Astrocyte of the cerebellum (primary cell): ENCODE results near the gene SETD2.

Experiments
- DNase-seq: peaks from one replicate; pipeline ENCODE4 v3.0.0-alpha.2; 2011; ENCODE audit warnings: low read depth
- H3K4me3 ChIP-seq: 2 replicates; pipeline ENCODE4 v1.5.1; 2011; ENCODE audit warnings: mild to moderate bottlenecking, low read depth, low read length, moderate library complexity
- in situ Hi-C: cut with HindIII; loops from 2 replicates; pipeline ENCODE4 v1.10.0; 2017; ENCODE audit warnings: low sequenced_read_pairs
- TF ChIP-seq, protein P1 (sequence below): IDR thresholded peaks from 2 replicates; pipeline ENCODE4 v1.5.1; 2012; ENCODE audit warnings: low read length, low read depth, moderate library complexity, mild to moderate bottlenecking; ENCODE audit errors: missing control alignments

The SETD2 gene

DNA sequence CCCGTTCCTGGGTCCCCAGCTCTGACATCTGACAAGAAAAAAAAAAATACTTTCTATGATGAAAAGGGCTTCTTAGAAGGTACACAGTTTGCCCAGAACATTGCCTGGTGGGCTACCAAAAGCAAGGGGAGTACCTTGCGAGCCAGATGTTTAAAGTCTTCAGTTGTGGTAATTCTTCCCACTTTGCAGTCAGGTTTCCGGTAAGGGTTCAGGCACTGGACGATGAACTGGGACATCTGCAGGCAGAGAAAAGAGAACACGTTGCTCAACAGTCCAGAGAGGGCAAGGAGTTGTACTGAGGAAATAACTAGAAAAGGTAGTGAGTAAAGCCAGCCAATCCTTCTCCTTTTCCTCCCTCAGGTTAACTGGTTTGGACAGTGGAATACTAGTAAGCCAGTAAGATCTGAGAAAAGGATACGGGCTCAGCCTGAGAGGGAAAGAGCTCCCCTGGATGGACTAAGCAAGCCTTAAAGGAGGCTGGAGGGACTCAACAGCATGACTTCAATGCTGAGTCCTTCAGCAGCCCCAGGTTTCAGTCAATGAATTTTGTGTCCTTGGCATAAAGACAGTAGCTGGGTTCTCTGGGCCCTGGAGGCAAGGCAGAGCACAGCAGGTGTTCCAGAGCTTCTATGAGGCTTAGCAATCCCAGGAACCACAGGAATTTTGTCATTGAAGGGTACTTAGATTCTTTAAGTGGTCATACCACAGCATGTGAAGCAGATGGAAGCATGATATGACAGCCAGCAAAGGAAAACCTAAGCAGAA lies 146.2 kb downstream of the SETD2 start:
- no peak overlapping the region for H3K4me3 ChIP-seq
- TF ChIP-seq, protein P1, sequence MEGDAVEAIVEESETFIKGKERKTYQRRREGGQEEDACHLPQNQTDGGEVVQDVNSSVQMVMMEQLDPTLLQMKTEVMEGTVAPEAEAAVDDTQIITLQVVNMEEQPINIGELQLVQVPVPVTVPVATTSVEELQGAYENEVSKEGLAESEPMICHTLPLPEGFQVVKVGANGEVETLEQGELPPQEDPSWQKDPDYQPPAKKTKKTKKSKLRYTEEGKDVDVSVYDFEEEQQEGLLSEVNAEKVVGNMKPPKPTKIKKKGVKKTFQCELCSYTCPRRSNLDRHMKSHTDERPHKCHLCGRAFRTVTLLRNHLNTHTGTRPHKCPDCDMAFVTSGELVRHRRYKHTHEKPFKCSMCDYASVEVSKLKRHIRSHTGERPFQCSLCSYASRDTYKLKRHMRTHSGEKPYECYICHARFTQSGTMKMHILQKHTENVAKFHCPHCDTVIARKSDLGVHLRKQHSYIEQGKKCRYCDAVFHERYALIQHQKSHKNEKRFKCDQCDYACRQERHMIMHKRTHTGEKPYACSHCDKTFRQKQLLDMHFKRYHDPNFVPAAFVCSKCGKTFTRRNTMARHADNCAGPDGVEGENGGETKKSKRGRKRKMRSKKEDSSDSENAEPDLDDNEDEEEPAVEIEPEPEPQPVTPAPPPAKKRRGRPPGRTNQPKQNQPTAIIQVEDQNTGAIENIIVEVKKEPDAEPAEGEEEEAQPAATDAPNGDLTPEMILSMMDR, result no peak
- DNase-seq, result peak; percentile 81
- in situ Hi-C loops, result no loop called here

GRCh38 chr3:47016934-47017435 lies 146.9 kb downstream of the SETD2 start:
- in situ Hi-C loops, result no loop called here
- peak; percentile 60 for DNase-seq
- no peak overlapping the region for H3K4me3 ChIP-seq
- TF ChIP-seq, protein P1, result no peak

- DNase-seq, result no peak
- in situ Hi-C loops, result no loop called here
- no peak overlapping the region for H3K4me3 ChIP-seq
- TF ChIP-seq, protein P1, result no peak
Measured at GRCh38 chr3:47016086-47016933, 147.6 kb downstream of the SETD2 start.

DNA sequence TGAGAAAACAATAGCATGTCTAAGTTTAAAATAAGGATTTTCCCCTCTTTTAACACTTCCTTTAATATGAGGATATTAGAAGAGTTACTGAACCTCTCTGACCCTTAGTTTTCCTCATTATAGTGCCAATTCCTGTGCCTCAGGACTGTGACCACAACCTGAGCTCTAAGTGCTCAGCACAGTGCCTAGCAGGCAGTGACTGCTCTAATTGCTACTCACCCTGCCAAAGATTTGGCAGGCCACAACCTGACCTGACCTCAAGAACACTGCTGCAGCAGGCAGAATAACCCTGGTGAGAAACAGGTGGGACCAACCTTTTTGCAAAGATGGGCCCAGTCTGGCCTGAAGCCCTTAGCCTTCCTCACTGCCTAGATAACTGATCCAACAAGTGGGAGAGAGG lies 148.8 kb downstream of the SETD2 start:
- no peak overlapping the region for H3K4me3 ChIP-seq
- TF ChIP-seq, protein P1, result no peak
- DNase-seq, result no peak
- in situ Hi-C loops, result no loop called here

- TF ChIP-seq, protein P1, result no peak
- no peak for DNase-seq
- H3K4me3 ChIP-seq, result no peak overlapping the region
- in situ Hi-C loops, result no loop called here
Measured at GRCh38 chr3:47014036-47014435, 149.9 kb downstream of the SETD2 start.

GRCh38 chr3:47013231-47013630 lies 150.7 kb downstream of the SETD2 start:
- DNase-seq, result no peak
- TF ChIP-seq, protein P1, result no peak
- in situ Hi-C loops, result no loop called here
- H3K4me3 ChIP-seq, result no peak overlapping the region
